Activated CD8-positive, alpha-beta memory T cell treated with anti-CD3 and anti-CD28 coated beads for 48 hours (primary cell): ENCODE results near the gene CEP70.
"Not testable (repeated sequence)": the region's sequence is repeated elsewhere in the genome, so short reads cannot be mapped to it uniquely, and the experiment has no call there.

Experiments
- DNase-seq, 3 experiments: peaks; one replicate each; pipeline ENCODE4 v3.0.0-alpha.2; 2020; ENCODE audit warnings: low read depth in 2 of 3, low spot score in 2 of 3

Gene CEP70

DNA sequence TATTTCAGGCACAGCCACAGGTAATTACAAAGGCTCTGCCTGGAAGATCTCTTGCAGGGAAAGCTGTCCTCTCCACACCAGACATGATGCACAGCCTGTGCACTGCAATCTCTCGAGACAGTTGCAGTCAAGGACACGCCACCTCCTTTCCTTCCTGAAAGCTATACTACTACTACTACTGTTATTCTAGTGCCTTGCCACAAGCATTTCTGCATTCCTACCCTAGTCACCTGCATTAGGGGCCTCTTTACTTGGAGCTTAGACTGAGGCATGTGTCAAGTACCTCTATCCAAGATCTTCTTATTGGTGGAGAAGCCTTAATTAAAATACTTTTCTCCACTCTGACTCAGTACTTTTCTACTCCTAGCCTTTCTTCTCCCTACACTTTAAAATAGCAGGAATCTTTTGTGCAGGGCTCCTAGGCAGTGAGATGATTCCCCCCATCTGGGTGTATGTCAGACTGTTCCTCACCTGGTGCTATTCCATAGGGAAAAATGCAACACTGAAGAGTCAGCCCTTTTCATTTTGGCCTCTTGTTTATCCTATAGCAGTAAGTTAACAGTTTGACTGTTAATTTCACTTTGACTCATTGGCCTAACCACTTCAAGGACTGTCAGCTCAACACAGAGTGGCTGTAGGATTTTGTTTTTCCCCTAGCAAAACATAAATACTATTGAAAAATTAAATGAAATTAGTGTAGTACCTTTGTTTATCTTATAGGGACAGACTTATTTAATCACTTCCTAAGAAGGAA lies 80.8 kb downstream of the CEP70 start:
- DNase-seq, result no peak

- no peak for DNase-seq
Observed at GRCh38 chr3:138511945-138512344, 82.1 kb downstream of the CEP70 start.

GRCh38 chr3:138509586-138509985 lies 84.5 kb downstream of the CEP70 start:
- DNase-seq, result no peak

DNA sequence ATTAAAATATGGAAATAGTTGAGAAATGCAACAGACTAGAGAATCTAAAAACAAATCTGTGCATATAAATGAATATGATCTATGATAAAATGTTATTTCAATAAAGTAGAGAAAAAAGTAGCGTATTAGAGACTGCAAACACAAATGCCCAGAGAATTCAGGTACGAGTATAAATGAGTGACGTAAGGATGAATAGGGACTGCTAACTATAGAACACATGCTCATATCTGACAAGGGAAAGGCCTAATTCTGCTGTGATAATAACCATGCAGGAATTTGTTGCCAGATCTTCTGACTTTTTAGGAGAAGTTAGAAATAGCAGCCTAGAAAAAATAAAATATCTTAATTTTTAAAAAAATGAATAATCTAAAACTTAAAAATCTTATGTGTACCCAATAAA lies 86.5 kb downstream of the CEP70 start:
- no peak for DNase-seq

DNA sequence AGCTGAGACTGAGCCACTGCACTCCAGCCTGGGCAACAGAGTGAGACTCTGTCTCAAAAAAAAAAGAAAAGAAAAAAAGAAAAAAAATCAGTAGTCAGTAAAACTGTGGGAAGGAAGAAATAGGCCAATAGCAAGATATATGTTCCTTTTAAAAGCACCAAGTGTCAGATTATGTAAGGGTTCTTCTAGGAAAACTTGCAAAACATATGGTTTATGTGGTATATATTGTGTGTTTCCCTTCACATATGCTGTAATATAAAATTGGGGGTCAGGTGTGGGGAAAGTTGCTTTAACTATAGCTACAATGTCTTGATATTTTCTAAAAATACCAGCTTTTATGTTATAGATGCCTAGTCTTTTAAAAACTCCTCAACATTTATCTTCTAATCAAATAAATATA lies 95.1 kb downstream of the CEP70 start:
- DNase-seq, result no peak

GRCh38 chr3:138497851-138498250 lies 96.2 kb downstream of the CEP70 start:
- no peak for DNase-seq

- DNase-seq, result no peak
Observed at GRCh38 chr3:138497021-138497420, 97.0 kb downstream of the CEP70 start.

- no peak for DNase-seq
Observed at GRCh38 chr3:138496436-138496835, 97.6 kb downstream of the CEP70 start.

DNA sequence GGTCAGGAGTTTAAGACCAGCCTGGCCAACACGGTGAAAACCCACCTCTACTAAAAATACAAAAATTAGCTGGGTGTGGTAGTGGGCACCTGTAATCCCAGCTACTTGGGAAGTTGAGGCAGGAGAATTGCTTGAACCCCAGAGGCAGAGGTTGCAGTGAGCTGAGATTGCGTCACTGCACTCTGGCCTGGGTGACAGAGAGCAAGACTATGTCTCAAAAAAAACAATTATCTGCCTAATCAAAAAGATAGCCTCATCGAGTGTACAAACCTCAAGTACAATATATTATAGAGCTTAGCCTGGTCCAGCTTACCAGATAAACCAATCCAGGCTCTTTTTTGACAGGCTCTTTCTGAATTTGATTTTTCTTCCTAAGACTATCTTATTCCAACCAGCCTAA lies 98.4 kb downstream of the CEP70 start:
- DNase-seq, result not testable (repeated sequence)

DNA sequence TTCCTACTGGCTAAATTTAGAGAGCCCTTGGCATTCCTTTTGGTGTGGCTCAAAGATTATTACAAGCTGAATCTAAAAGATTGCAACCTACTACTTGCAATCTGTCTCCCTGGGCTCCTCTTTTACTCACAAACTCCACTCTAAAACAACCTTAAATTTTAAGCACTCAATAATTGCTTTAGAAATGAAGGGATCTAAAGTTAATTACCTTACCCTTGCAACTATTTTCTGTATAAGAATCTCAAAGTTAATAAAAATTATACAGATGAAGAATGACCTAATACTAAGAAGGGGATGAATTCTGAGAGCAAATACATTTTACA lies 99.5 kb downstream of the CEP70 start:
- DNase-seq, result no peak

GRCh38 chr3:138493804-138494606 lies 100.1 kb downstream of the CEP70 start:
- no peak for DNase-seq

- DNase-seq, result no peak
Observed at GRCh38 chr3:138492980-138493675, 100.9 kb downstream of the CEP70 start.

- no peak for DNase-seq
Observed at GRCh38 chr3:138491971-138492370, 102.1 kb downstream of the CEP70 start.

- DNase-seq, result not testable (repeated sequence)
Observed at GRCh38 chr3:138486580-138486979, 107.5 kb downstream of the CEP70 start.

DNA sequence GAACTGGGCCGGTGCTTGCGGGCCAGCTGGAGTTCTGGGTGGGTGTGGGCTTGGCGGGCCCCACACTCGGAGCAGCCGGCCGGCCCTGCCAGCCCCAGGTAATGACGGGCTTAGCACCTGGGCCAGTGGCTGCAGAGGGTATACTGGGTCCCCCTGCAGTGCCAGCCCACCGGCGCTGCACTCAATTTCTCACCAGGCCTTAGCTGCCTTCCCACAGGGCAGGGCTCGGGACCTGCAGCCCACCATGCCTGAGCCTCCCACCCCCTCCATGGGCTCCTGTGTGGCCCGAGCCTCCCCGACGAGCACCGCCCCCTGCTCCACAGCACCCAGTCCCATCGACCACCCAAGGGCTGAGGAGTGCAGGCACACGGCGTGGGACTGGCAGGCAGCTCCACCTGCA lies 109.4 kb downstream of the CEP70 start:
- DNase-seq, result not testable (repeated sequence)

- no peak for DNase-seq
Observed at GRCh38 chr3:138479438-138479863, 114.6 kb downstream of the CEP70 start.

GRCh38 chr3:138477801-138478200 lies 116.3 kb downstream of the CEP70 start:
- no peak for DNase-seq

DNA sequence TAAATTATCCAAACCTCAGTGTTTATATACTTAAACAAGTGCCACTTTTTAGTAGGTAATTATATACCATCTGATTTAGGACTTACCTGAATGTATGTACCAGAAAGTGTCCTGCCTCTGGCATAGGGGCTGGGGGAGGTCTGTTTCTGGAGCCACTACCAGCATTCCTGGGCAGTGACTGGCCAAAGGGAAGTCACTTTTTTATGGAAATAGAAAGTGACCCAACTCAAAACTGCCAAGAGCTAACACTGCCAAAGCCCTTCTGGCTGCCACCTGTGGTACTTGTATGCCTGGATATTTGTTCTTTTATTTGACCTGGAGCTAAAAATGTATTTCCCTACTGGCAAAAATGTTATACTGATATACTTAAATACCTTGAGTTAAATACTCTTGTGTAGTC lies 116.9 kb downstream of the CEP70 start:
- DNase-seq, result no peak

DNA sequence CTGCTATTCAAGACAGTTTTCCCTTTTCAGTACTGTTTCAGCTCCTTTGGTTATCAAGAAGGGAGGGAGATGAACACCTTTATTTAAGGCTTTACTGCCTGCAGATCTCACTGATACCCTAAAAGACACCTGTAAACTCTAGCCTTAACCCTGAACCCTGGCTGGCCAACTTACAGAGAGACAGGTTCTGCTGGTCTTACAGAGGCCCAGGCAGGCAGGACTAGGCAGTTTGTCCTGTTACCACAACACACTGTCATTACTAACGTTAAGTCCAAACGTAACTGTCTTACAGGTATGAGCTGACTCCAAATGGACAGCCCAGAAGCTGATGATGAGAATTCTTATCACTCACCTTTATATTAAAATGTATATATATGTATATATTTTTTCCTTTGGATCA lies 117.5 kb downstream of the CEP70 start:
- DNase-seq, result no peak

DNA sequence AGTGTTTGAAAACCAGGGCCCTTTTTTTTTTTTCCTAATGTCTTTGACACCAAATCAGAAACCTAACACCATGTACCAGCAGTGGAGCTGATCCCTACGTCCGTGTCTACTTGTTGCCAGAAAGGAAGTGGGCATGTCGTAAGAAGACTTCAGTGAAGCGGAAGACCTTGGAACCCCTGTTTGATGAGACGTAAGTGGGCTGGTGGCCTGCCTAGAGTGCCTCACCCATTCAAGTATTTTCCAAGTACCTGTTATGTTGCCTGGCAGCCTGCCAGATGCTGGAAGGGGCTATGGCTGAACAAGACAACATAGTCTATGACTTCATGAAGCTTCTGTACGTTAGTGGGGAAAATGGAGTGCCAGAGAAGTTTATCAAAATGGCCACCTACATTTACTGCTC lies 119.9 kb downstream of the CEP70 start:
- DNase-seq, result no peak

- no peak for DNase-seq
Observed at GRCh38 chr3:138473391-138473790, 120.7 kb downstream of the CEP70 start.
